Ectodermal cell (in vitro differentiated cells): Measurements from ENCODE around the gene ATP8B2. TPM values are rescaled to one million over a fixed set of nuclear protein-coding genes. Genes with fewer than 3 reads are reported as not detected.
"Not testable (repeated sequence)": the region's sequence is repeated elsewhere in the genome, so short reads cannot be mapped to it uniquely, and the experiment has no call there.

Experiments
- H3K27ac ChIP-seq: 2 replicates; pipeline ENCODE4 v1.7.0; 2013; ENCODE audit warnings: mild to moderate bottlenecking, low read depth, low read length; ENCODE audit not compliant: insufficient read depth, poor library complexity, severe bottlenecking
- H3K27me3 ChIP-seq: 2 replicates; pipeline ENCODE4 v1.7.0; 2013; ENCODE audit warnings: mild to moderate bottlenecking, low read length; ENCODE audit not compliant: insufficient read depth, control insufficient read depth, poor library complexity, severe bottlenecking
- H3K36me3 ChIP-seq: one replicate; pipeline ENCODE4 v1.7.0; 2013; ENCODE audit warnings: low read length; ENCODE audit not compliant: control insufficient read depth, insufficient read depth
- H3K4me1 ChIP-seq: one replicate; pipeline ENCODE4 v1.7.0; 2013; ENCODE audit warnings: low read length; ENCODE audit not compliant: control insufficient read depth, insufficient read depth
- H3K4me3 ChIP-seq: 2 replicates; pipeline ENCODE4 v1.7.0; 2013; ENCODE audit warnings: low read depth, low read length, control low read depth; ENCODE audit not compliant: insufficient read depth
- H3K9me3 ChIP-seq: 2 replicates; pipeline ENCODE4 v1.7.0; 2013; ENCODE audit warnings: mild to moderate bottlenecking, low read length, moderate library complexity; ENCODE audit not compliant: control insufficient read depth
- WGBS, 2 experiments: methylation state at CpG; one replicate each; pipeline ENCODE4 v1.1.7; 2013; ENCODE audit warnings: missing lambda C conversion rate in 2 of 2; 5-methylcytosine and 5-hydroxymethylcytosine counted together
- polyA plus RNA-seq, 4 experiments: library from polyadenylated mRNA; stranded (reverse); fragments of 50-300 nt; gene quantifications; one replicate each; pipeline ENCODE4 v1.2.3, GENCODE V29; 2013

The ATP8B2 gene, protein sequence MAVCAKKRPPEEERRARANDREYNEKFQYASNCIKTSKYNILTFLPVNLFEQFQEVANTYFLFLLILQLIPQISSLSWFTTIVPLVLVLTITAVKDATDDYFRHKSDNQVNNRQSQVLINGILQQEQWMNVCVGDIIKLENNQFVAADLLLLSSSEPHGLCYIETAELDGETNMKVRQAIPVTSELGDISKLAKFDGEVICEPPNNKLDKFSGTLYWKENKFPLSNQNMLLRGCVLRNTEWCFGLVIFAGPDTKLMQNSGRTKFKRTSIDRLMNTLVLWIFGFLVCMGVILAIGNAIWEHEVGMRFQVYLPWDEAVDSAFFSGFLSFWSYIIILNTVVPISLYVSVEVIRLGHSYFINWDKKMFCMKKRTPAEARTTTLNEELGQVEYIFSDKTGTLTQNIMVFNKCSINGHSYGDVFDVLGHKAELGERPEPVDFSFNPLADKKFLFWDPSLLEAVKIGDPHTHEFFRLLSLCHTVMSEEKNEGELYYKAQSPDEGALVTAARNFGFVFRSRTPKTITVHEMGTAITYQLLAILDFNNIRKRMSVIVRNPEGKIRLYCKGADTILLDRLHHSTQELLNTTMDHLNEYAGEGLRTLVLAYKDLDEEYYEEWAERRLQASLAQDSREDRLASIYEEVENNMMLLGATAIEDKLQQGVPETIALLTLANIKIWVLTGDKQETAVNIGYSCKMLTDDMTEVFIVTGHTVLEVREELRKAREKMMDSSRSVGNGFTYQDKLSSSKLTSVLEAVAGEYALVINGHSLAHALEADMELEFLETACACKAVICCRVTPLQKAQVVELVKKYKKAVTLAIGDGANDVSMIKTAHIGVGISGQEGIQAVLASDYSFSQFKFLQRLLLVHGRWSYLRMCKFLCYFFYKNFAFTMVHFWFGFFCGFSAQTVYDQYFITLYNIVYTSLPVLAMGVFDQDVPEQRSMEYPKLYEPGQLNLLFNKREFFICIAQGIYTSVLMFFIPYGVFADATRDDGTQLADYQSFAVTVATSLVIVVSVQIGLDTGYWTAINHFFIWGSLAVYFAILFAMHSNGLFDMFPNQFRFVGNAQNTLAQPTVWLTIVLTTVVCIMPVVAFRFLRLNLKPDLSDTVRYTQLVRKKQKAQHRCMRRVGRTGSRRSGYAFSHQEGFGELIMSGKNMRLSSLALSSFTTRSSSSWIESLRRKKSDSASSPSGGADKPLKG
- 44.3 TPM for polyA plus RNA-seq (2013, experiment 1 of 4)
- polyA plus RNA-seq (2013, experiment 2 of 4): 38.5 TPM
- 31.8 TPM for polyA plus RNA-seq (2013, experiment 3 of 4)
- 35.7 TPM for polyA plus RNA-seq (2013, experiment 4 of 4)

DNA sequence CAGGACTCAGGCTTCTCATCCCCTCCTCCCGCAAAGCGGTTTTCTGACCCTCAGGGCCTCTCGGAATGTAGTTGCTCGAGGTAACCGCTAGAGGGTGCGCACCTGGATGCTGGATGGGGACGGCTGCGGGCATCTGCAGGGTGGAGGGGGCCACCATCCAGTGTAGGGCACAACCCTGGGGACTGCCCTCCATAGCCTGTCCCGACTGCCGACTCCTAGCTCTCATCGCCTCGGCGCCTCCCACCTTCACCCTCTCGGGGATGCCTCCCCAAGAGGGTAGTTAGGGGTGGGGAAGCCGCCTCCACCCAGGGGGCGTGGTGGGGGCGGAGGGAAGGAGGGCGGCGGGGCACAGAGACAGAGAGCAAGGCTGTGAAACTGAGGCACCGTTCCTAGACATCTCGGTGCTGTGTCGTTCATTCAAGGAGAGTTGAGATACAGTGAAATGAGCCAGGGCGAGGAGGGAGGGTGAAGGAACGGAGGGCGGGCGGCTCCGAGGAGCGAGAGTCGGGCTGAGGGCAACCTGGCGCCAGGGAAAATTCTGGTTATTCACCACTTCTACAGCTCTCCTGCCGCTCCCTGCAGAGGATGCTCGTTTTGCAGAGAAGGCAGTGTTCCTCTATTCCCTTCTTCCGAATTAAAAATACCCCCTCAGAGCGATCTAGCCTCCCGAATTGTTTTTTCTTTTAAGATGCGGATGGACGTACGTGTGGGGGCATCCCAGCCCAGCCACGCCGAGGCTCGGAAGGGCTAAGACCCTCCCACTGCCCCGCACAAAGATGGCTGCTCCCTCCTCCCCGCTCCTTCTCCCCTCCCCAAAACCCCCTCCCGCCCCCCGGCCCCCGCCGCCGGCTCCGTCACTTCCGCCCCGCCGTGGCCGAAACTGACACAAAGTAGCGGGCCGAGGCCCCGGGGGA, at the start of gene ATP8B2:
ATP8B2 (plus strand) TSS at position 857 of the 914 bp plus-strand sequence. CDS start 2,617 bp downstream, outside the sequence.
- no peaks in the 10 kb centered on the region for H3K27me3 ChIP-seq
- H3K36me3 ChIP-seq: no peaks in the 10 kb centered on the region
- peak within 1 kb of the TSS; percentile 26 for H3K27ac ChIP-seq
- WGBS, 2 experiments: 0 to 1% methylated on average over 54 of the region's 56 CpGs
- H3K4me3 ChIP-seq: peak within 1 kb of the TSS; percentile 50
- peaks cover 28% of the 10 kb centered on the region for H3K4me1 ChIP-seq
- H3K9me3 ChIP-seq: no peaks in the 10 kb centered on the region

DNA sequence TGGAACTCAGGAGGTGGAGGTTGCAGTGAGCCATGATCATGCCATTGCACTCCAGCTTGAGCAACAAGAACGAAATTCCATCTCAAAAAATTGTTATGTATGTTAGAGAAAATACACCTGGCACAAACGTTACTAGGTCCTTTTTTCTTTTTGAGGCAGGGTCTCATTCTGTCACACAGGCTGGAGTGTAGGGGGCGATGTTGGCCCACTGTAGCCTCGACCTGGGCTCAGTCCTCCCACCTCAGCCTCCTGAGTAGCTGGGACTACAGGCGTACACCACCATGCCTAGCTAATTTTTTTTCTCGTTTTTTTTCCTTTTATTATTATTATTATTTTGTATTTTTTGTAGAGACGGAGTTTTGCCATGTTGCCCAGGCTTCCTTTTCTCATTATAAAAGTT, 48.5 kb upstream of the ATP8B2 start:
- no peak overlapping the region for H3K4me3 ChIP-seq
- H3K36me3 ChIP-seq: no peaks in the 10 kb centered on the region
- H3K27me3 ChIP-seq: no peaks in the 10 kb centered on the region
- H3K27ac ChIP-seq: no peak overlapping the region
- WGBS, 2 experiments: 90 to 93% methylated on average over 4 to 5 of the region's 7 CpGs
- peaks cover 6% of the 10 kb centered on the region for H3K4me1 ChIP-seq
- no peaks in the 10 kb centered on the region for H3K9me3 ChIP-seq

DNA sequence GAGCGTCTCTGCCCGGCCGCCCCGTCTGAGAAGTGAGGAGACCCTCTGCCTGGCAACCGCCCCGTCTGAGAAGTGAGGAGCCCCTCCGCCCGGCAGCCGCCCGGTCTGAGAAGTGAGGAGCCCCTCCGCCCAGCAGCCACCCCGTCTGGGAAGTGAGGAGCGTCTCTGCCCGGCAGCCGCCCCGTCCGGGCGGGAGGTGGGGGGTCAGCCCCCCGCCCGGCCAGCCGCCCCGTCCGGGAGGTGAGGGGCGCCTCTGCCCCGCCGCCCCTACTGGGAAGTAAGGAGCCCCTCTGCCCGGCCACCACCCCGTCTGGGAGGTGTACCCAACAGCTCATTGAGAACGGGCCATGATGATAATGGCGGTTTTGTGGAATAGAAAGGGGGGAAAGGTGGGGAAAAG, 37.7 kb upstream of the ATP8B2 start:
- not testable (repeated sequence) for H3K27ac ChIP-seq, H3K4me1 ChIP-seq, H3K27me3 ChIP-seq, H3K9me3 ChIP-seq, H3K4me3 ChIP-seq, H3K36me3 ChIP-seq
- WGBS, 2 experiments: 94 to 95% methylated on average over 26 of the region's 30 CpGs

DNA sequence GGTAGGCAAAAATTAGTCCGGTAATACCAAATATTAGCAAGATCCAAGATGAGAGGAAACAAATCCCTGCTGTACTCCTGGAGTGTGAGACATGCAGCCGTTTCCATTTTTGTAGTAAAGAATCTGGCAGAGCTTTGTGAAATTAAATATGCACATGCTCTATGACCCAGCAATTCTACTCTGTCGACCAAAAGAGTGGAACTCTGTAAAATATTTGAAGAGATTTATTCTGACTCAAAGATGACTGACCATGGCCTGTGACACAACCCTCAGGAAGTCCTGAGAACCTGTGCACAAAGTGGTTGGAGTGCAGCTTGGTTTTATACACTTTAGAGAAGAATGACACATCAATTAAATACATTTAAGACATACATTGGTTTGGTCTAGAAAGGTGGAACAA, 36.7 kb upstream of the ATP8B2 start:
- Histone ChIP-seq H3K36me3 (no peaks in the 10 kb centered on the region), H3K4me1 (no peaks in the 10 kb centered on the region), H3K9me3 (no peaks in the 10 kb centered on the region), H3K27ac (no peak overlapping the region), H3K4me3 (no peak overlapping the region), H3K27me3 (no peaks in the 10 kb centered on the region)
- 94 to 95% methylated on average over 3 of the region's 3 CpGs for WGBS, 2 experiments

DNA sequence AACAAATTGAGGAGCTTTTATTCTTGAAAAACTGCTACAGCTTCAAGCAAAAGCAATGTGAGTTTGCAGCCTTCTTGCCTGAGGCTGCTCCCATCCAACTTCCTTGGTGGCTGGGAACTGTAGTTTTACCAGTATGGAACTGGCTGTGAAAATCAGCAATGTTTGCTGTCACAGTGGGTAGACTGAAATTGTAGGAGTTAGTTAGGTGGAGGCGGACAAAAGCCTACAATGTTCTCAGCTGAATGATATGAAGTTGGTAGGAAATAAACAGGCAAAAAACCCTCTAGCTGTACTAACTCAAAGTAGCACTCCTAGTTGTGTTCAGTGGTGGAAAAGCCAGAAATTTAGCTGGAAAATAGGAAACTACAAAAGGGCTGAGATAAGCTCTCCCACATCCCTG, 34.4 kb upstream of the ATP8B2 start:
- WGBS, 2 experiments: 85 to 93% methylated on average over 1 of the region's 1 CpG
- H3K4me3 ChIP-seq: no peak overlapping the region
- H3K27ac ChIP-seq: no peak overlapping the region
- H3K9me3 ChIP-seq: no peaks in the 10 kb centered on the region
- no peaks in the 10 kb centered on the region for H3K36me3 ChIP-seq
- no peaks in the 10 kb centered on the region for H3K27me3 ChIP-seq
- H3K4me1 ChIP-seq: no peaks in the 10 kb centered on the region

DNA sequence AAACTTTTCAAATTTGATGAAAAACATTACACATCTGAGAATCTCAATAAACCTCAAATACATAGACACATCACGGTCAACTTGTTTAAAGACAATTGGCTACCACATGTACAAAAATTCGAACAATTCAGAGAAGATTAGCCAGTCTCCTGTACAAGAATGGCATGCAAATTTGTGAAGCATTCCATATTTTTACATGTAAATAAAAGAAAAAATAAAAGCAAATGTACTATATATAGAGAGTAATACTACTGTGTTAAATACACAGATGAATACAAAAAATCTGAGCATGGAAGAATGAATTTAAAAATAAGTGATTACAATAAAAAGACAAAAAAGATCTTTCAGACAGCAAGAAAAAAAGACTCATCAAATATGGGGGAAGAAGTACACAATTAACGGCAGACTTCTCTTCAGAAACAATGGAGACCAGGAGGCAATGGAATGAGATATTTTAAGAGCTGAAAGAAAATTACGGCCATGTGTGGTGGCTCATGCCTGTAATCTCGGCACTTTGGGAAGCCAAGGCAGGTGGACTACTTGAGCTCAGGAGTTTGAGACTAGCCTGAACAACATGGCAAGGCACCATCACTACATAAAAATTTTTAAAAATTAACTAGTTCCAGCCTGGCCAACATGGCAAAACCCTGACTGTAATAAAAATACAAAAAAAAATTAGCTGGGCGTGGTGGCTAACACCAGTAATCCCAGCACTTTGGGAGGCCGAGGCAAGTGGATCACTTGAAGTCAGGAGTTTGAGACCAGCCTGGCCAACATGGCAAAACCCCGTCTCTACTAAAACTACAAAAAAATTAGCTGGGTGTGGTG, 29.7 kb upstream of the ATP8B2 start:
- H3K4me3 ChIP-seq: no peak overlapping the region
- no peaks in the 10 kb centered on the region for H3K9me3 ChIP-seq
- 80 to 87% methylated on average over 8 of the region's 8 CpGs for WGBS, 2 experiments
- H3K27me3 ChIP-seq: no peaks in the 10 kb centered on the region
- no peaks in the 10 kb centered on the region for H3K36me3 ChIP-seq
- no peak overlapping the region for H3K27ac ChIP-seq
- H3K4me1 ChIP-seq: no peaks in the 10 kb centered on the region

DNA sequence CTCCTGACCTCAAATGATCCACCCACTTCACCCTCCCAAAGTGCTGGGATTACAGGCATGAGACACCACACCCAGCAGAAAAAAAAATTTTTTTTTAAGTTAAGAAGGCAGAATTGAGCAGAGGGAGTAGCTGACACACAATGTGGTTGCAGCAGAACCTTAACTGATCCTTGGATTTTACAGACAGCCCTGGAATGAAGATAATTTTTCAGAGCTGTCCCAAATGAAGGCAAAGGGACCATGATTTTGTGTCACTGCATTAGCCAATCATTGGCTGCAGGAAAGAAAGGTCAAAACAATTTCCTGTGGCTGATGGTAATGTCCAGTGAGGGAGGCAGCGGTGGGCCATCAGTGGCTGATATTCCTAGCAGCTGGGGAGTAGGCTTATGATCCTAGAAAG, 23.7 kb upstream of the ATP8B2 start:
- 92 to 93% methylated on average over 1 of the region's 1 CpG for WGBS, 2 experiments

DNA sequence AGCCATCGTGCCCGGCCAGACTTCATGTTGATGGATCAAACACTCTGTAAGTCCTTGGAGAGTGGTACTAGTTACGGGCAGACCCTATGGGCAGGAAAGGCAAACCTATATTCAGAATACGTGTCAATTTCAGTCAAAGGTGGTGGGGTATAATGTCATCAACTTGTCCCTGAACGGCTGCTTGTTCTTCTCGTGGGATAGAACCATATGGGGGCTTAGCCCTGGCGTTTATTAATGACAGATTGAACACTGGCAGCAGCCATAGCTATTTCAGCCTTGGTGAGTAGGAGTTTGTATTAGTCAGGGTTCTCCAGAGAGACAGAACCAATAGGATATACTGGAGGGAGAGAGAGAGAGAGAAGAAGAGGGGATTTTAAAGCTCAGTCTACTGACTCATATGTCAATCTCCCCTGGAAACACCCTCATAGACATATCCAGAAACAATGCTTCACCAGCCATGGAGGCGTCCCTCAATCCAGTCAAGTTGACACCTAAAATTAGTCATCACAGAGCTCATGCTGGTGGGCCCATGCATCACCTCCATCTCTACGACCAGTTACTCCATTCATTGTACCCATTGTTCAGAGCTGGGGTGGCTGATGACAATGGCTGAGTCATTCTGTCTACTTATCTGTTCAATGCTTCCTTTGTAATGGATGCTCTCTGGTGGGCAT, 20.5 kb upstream of the ATP8B2 start:
- Histone ChIP-seq H3K4me3 (no peak overlapping the region), H3K27me3 (no peaks in the 10 kb centered on the region), H3K9me3 (no peaks in the 10 kb centered on the region), H3K4me1 (no peaks in the 10 kb centered on the region), H3K36me3 (no peaks in the 10 kb centered on the region), H3K27ac (no peak overlapping the region)
- 89 to 90% methylated on average over 9 of the region's 9 CpGs for WGBS, 2 experiments

More for the DNA sequence above, 23.7 kb upstream of the ATP8B2 start:
- H3K27ac ChIP-seq: no peak overlapping the region
- H3K4me3 ChIP-seq: no peak overlapping the region
- no peaks in the 10 kb centered on the region for H3K27me3 ChIP-seq
- H3K9me3 ChIP-seq: no peaks in the 10 kb centered on the region
- H3K4me1 ChIP-seq: no peaks in the 10 kb centered on the region
- no peaks in the 10 kb centered on the region for H3K36me3 ChIP-seq
